Peyer's patch (tissue), 4 donors: ENCODE data around the gene DNAJC15. TPM values are rescaled to one million over a fixed set of nuclear protein-coding genes. Genes with fewer than 3 reads are reported as not detected.

Experiments used
- DNase-seq, 3 donors: peaks; one replicate each; pipeline ENCODE4 v3.0.0-alpha.2; 2017 to 2019
- H3K27ac ChIP-seq, 4 donors: fragments of 200-600 bp; sonication (generic); one replicate each; pipeline ENCODE4 v1.5.1; 2016 to 2019
- H3K27me3 ChIP-seq, 2 donors: fragments of 200-600 bp; sonication (generic); one replicate each; pipeline ENCODE4 v1.5.1; 2019
- H3K36me3 ChIP-seq, 3 donors: fragments of 200-600 bp; sonication (generic); one replicate each; pipeline ENCODE4 v1.5.1; 2016 to 2019
- H3K4me1 ChIP-seq, 4 donors: fragments of 200-600 bp; sonication (generic); one replicate each; pipeline ENCODE4 v1.5.1; 2016 to 2019
- H3K4me3 ChIP-seq, 4 donors: fragments of 200-600 bp; sonication (generic); 1 replicate in 3 of 4; 2 replicates in 1 of 4; pipeline ENCODE4 v1.5.1; 2016 to 2019; ENCODE audit warnings: mild to moderate bottlenecking in 1 of 4
- H3K9me3 ChIP-seq, 4 donors: fragments of 200-600 bp; sonication (generic); one replicate each; pipeline ENCODE4 v1.5.1; 2016 to 2019; ENCODE audit warnings: mild to moderate bottlenecking in 1 of 4
- POLR2A ChIP-seq, 2 donors: fragments of 450-650 bp; IDR thresholded peaks; one replicate each; pipeline ENCODE4 v1.5.1; 2017; ENCODE audit warnings: antibody characterized with exemption in 2 of 2, mild to moderate bottlenecking in 2 of 2, moderate library complexity in 2 of 2
- total RNA-seq, 4 donors: library from RNA; depleted of rRNA; stranded (reverse); fragments of >200 nt; gene quantifications; one replicate each; pipeline ENCODE4 v1.1.0, GENCODE V29; 2016
- TF ChIP-seq, protein P1 (sequence below), 6 experiments: fragments of 450-650 bp in 4 of 6; fragments of 200-600 bp in 2 of 6; sonication (generic) in 1 of 6; IDR thresholded peaks; one replicate each; pipeline ENCODE4 v1.5.1; 2017 to 2019; ENCODE audit warnings: antibody characterized with exemption in 6 of 6, mild to moderate bottlenecking in 3 of 6, moderate library complexity in 1 of 6

Gene DNAJC15
- total RNA-seq, 4 donors from 2014 or later = 5.8 to 27.5 (median 11.9) TPM

DNA sequence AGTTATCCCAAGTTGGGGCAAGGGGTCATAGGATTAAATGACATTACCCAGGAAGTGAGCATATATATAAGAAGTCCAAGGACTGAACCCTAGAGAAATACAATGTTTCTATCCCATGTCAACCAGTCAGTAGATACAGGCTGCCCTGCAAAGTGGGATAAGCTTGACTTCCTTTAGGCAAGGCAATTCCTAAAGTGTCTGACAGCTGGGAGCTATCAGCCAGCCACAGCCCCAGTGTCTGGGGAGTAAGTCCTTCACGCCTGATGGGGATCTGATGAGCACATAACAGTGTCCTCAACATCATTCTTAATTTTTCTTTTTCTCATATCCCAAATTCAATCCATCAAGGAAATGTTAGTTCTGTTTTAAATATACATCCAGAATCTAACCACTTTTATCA is 54.1 kb downstream of the DNAJC15 start:
- Histone ChIP-seq H3K36me3 (peaks cover 0 to 10% (median 0%) of the 10 kb centered on the region in 3 donors), H3K4me3 (no peak overlapping the region), H3K9me3 (no peaks in the 10 kb centered on the region), H3K27ac (no peak overlapping the region), H3K27me3 (no peaks in the 10 kb centered on the region), H3K4me1 (peaks cover 0 to 2% (median 0%) of the 10 kb centered on the region in 4 donors)
- TF ChIP-seq, protein P1, sequence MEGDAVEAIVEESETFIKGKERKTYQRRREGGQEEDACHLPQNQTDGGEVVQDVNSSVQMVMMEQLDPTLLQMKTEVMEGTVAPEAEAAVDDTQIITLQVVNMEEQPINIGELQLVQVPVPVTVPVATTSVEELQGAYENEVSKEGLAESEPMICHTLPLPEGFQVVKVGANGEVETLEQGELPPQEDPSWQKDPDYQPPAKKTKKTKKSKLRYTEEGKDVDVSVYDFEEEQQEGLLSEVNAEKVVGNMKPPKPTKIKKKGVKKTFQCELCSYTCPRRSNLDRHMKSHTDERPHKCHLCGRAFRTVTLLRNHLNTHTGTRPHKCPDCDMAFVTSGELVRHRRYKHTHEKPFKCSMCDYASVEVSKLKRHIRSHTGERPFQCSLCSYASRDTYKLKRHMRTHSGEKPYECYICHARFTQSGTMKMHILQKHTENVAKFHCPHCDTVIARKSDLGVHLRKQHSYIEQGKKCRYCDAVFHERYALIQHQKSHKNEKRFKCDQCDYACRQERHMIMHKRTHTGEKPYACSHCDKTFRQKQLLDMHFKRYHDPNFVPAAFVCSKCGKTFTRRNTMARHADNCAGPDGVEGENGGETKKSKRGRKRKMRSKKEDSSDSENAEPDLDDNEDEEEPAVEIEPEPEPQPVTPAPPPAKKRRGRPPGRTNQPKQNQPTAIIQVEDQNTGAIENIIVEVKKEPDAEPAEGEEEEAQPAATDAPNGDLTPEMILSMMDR (IDR thresholded peaks at IDR 0.05) = no peak
- no peak for TF ChIP-seq POLR2A (IDR thresholded peaks at IDR 0.05)
- DNase-seq = no peak

DNA sequence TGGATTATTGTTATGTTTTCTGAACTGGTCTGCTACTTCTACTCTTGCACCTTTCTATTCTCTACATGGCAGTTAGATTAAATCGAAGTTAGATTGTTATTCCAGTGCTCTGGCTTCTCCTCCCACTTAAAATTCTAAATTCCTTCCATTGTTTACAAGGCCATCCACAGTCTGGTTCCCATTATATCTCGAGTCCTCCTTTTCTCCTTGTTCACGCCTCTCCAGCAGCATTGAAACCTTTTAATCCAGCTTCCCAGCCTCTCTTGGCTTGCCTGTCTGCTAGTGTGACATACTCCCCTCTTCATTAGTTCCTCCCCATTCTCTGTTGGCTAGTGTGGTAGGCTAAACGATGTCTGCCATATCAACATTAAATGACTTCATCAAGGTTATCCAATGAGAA is 54.5 kb downstream of the DNAJC15 start:
- H3K27me3 ChIP-seq = no peaks in the 10 kb centered on the region
- TF ChIP-seq, protein P1 (IDR thresholded peaks at IDR 0.05) = no peak
- TF ChIP-seq POLR2A (IDR thresholded peaks at IDR 0.05) = no peak
- no peaks in the 10 kb centered on the region for H3K9me3 ChIP-seq
- H3K36me3 ChIP-seq = peaks cover 0 to 10% (median 0%) of the 10 kb centered on the region in 3 donors
- H3K4me1 ChIP-seq = peaks cover 0 to 2% (median 0%) of the 10 kb centered on the region in 4 donors
- H3K4me3 ChIP-seq = no peak overlapping the region
- DNase-seq = no peak
- H3K27ac ChIP-seq = no peak overlapping the region

DNA sequence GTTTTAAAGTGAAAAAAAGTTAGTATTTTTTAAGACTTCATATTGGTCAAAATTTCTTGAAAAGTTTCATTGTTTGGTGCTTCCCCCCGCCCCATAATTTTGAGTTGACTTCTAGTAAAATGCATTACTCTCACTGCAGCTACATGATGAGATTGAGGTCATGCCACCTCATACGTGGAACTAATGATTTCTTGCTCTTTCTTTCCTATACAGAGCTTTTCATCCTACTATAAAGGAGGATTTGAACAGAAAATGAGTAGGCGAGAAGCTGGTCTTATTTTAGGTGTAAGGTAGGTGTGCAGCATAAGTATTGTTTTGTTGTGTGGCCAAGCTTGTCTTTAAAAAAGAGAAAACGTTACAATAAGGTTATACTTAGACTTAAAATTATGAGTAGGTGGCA is 55.0 kb downstream of the DNAJC15 start:
- Histone ChIP-seq H3K27me3 (no peaks in the 10 kb centered on the region), H3K36me3 (peaks cover 0 to 10% (median 0%) of the 10 kb centered on the region in 3 donors), H3K4me3 (no peak overlapping the region), H3K27ac (no peak overlapping the region), H3K9me3 (no peaks in the 10 kb centered on the region), H3K4me1 (peaks cover 0 to 2% (median 0%) of the 10 kb centered on the region in 4 donors)
- no peak for DNase-seq
- TF ChIP-seq, protein P1 (IDR thresholded peaks at IDR 0.05) = no peak
- TF ChIP-seq POLR2A (IDR thresholded peaks at IDR 0.05) = no peak

DNA sequence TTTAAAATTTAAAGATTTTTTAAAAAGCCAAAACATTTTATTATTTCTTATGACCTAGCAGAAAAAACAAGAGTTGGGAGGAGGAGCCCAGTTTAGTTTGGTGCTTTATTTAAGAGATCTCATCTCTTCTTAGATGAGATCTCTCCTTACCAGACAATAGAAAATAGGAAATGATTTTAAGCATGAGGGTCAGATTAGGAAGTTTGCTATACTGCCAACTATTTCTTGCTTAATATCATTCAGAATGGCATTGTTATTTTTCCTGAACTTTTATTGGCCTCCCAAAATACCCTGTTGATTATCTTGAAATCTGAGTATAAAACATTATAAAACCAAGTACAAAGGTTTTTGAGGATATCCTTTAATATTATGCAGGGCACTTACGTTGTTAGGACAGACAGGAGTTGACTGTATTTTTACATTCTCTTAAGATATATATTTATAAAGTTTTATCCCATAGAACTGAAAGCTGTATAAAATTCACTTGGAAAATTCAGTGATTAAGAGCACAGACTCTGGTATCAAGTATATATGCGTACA is 56.1 kb downstream of the DNAJC15 start:
- peaks cover 0 to 10% (median 0%) of the 10 kb centered on the region in 3 donors for H3K36me3 ChIP-seq
- H3K4me3 ChIP-seq = no peak overlapping the region
- no peak for TF ChIP-seq POLR2A (IDR thresholded peaks at IDR 0.05)
- TF ChIP-seq, protein P1 (IDR thresholded peaks at IDR 0.05) = no peak
- H3K27me3 ChIP-seq = no peaks in the 10 kb centered on the region
- H3K4me1 ChIP-seq = peaks cover 0 to 2% (median 0%) of the 10 kb centered on the region in 4 donors
- no peak overlapping the region for H3K27ac ChIP-seq
- DNase-seq = no peak
- no peaks in the 10 kb centered on the region for H3K9me3 ChIP-seq

DNA sequence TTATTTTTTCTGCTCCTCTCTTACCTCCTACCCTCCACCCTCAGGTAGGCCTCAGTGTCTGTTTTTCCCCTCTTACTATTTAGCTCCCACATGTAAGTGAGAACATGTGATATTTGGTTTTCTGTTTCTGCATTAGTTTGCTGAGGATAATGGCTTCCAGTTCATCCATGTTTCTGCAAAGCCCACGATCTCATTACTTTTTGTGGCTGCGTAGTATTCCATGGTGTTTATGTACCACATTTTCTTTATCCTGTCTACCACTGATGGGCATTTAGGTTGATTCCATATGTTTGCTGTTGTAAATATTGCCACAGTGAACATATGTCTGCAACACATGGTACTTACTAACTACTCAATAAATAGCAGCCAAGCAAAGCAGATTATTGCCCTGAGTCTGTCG is 56.8 kb downstream of the DNAJC15 start:
- Histone ChIP-seq H3K36me3 (peaks cover 0 to 10% (median 0%) of the 10 kb centered on the region in 3 donors), H3K4me1 (peaks cover 0 to 2% (median 0%) of the 10 kb centered on the region in 4 donors), H3K27ac (no peak overlapping the region), H3K9me3 (no peaks in the 10 kb centered on the region), H3K4me3 (no peak overlapping the region), H3K27me3 (no peaks in the 10 kb centered on the region)
- DNase-seq = no peak
- TF ChIP-seq, protein P1 (IDR thresholded peaks at IDR 0.05) = no peak
- no peak for TF ChIP-seq POLR2A (IDR thresholded peaks at IDR 0.05)
